RWPE2 (cell line): ENCODE measurements around the gene FKBP1C.

ENCODE experiments used
- ATAC-seq: fragments of 200-7000 bp; cut with Tn5 transposase; 3 replicates; pipeline ENCODE4 v1.9.1; 2021; ENCODE audit warnings: low read depth
- DNase-seq: peaks from one replicate; pipeline ENCODE4 v3.0.0-alpha.2; 2020; ENCODE audit warnings: low spot score
- H3K27ac ChIP-seq: fragments of 450-650 bp; 2 replicates; pipeline ENCODE4 v1.5.1; 2017; ENCODE audit warnings: mild to moderate bottlenecking; ENCODE audit not compliant: poor library complexity, severe bottlenecking
- H3K27me3 ChIP-seq: fragments of 250-450 bp; sonication (Bioruptor Pico); 2 replicates; pipeline ENCODE4 v1.5.1; 2021; ENCODE audit warnings: mild to moderate bottlenecking, moderate library complexity; ENCODE audit not compliant: insufficient read depth, poor library complexity, severe bottlenecking
- H3K36me3 ChIP-seq: fragments of 250-450 bp; sonication (Bioruptor Pico); 2 replicates; pipeline ENCODE4 v1.5.1; 2020; ENCODE audit warnings: low read depth, mild to moderate bottlenecking, moderate library complexity
- H3K4me1 ChIP-seq: fragments of 250-450 bp; sonication (Bioruptor Pico); 2 replicates; pipeline ENCODE4 v1.5.1; 2021; ENCODE audit warnings: mild to moderate bottlenecking, moderate library complexity; ENCODE audit not compliant: insufficient read depth, poor library complexity, severe bottlenecking
- H3K4me3 ChIP-seq: fragments of 250-450 bp; sonication (Bioruptor Pico); 2 replicates; pipeline ENCODE4 v1.5.1; 2021; ENCODE audit warnings: mild to moderate bottlenecking, moderate library complexity; ENCODE audit not compliant: severe bottlenecking
- H3K9me3 ChIP-seq: fragments of 250-450 bp; sonication (Bioruptor Pico); 2 replicates; pipeline ENCODE4 v1.5.1; 2021; ENCODE audit warnings: mild to moderate bottlenecking, moderate library complexity; ENCODE audit not compliant: severe bottlenecking
- CTCF ChIP-seq: fragments of 450-650 bp; IDR thresholded peaks from one replicate; pipeline ENCODE4 v1.5.1; 2017; ENCODE audit warnings: mild to moderate bottlenecking, moderate library complexity; ENCODE audit not compliant: poor library complexity, severe bottlenecking

The FKBP1C gene

GRCh38 chr6:63245420-63245819 is 34.2 kb downstream of the FKBP1C start:
- no peaks in the 10 kb centered on the region for H3K36me3 ChIP-seq
- no peak for TF ChIP-seq CTCF
- no peak for ATAC-seq
- no peak for DNase-seq
- no peak overlapping the region for H3K4me3 ChIP-seq
- no peak overlapping the region for H3K27ac ChIP-seq
- no peaks in the 10 kb centered on the region for H3K27me3 ChIP-seq
- H3K9me3 ChIP-seq: no peaks in the 10 kb centered on the region
- H3K4me1 ChIP-seq: no peaks in the 10 kb centered on the region

GRCh38 chr6:63245909-63246308 is 34.6 kb downstream of the FKBP1C start:
- no peak overlapping the region for H3K4me3 ChIP-seq
- ATAC-seq (peak; percentile 67), DNase-seq (no peak)
- no peaks in the 10 kb centered on the region for H3K27me3 ChIP-seq
- no peaks in the 10 kb centered on the region for H3K9me3 ChIP-seq
- H3K4me1 ChIP-seq: no peaks in the 10 kb centered on the region
- H3K36me3 ChIP-seq: no peaks in the 10 kb centered on the region
- no peak overlapping the region for H3K27ac ChIP-seq
- TF ChIP-seq CTCF: peak; percentile 26

GRCh38 chr6:63246581-63246980 is 35.3 kb downstream of the FKBP1C start:
- no peak for ATAC-seq
- TF ChIP-seq CTCF: no peak
- H3K36me3 ChIP-seq: no peaks in the 10 kb centered on the region
- H3K27me3 ChIP-seq: no peaks in the 10 kb centered on the region
- H3K4me3 ChIP-seq: no peak overlapping the region
- no peak overlapping the region for H3K27ac ChIP-seq
- no peak for DNase-seq
- H3K9me3 ChIP-seq: no peaks in the 10 kb centered on the region
- H3K4me1 ChIP-seq: no peaks in the 10 kb centered on the region

GRCh38 chr6:63249875-63250482 is 38.7 kb downstream of the FKBP1C start:
- Histone ChIP-seq H3K9me3 (no peaks in the 10 kb centered on the region), H3K4me1 (no peaks in the 10 kb centered on the region), H3K36me3 (no peaks in the 10 kb centered on the region), H3K27ac (no peak overlapping the region), H3K4me3 (no peak overlapping the region), H3K27me3 (no peaks in the 10 kb centered on the region)
- DNase-seq (no peak), ATAC-seq (no peak)
- TF ChIP-seq CTCF: no peak

- no peaks in the 10 kb centered on the region for H3K9me3 ChIP-seq
- H3K4me1 ChIP-seq: no peaks in the 10 kb centered on the region
- H3K27me3 ChIP-seq: no peaks in the 10 kb centered on the region
- TF ChIP-seq CTCF: no peak
- DNase-seq (no peak), ATAC-seq (no peak)
- H3K27ac ChIP-seq: no peak overlapping the region
- no peak overlapping the region for H3K4me3 ChIP-seq
- H3K36me3 ChIP-seq: no peaks in the 10 kb centered on the region
These were observed 47.9 kb downstream of the FKBP1C start for GRCh38 chr6:63259153-63259552.
